Measurements from ENCODE around the gene PEX14. TPM values are rescaled to one million over a fixed set of nuclear protein-coding genes. Genes with fewer than 3 reads are reported as not detected.

The PEX14 gene
- total RNA-seq, 2 donors from 2014 or later: 24.3 to 26.0 TPM

DNA sequence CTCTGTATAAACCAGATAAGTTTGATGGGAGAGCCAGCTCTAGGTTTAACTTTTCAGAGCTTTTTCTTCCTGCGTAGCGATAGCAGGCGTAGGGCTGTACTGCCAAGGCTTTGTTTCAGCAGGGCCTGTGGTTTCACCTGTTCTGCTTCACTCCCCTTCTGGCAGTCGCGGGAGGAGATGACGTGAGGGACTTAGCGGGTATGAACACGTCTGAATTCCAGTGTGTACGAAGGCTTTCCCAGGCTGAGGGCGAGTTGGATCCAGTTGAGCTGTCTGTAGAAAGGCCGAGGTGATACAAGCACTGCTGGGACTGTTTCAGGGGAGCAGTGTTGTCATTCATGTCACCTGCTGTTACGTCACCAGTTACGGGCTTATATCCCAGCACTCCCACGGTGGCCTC is 21.2 kb downstream of the PEX14 start:
- Mint-ChIP-seq H3K27ac (no peak overlapping the region), H3K4me1 (no peaks in the 10 kb centered on the region), H3K27me3 (ENCODE audit: insufficient read depth) (no peaks in the 10 kb centered on the region), H3K36me3 (ENCODE audit: low read depth) (peaks cover 9% of the 10 kb centered on the region), H3K4me3 (no peak overlapping the region), H3K9me3 (no peaks in the 10 kb centered on the region)
- no peaks in the 10 kb centered on the region for H3K9me3 ChIP-seq (ENCODE audit: control insufficient read depth, low read length)
- TF ChIP-seq, protein P1, sequence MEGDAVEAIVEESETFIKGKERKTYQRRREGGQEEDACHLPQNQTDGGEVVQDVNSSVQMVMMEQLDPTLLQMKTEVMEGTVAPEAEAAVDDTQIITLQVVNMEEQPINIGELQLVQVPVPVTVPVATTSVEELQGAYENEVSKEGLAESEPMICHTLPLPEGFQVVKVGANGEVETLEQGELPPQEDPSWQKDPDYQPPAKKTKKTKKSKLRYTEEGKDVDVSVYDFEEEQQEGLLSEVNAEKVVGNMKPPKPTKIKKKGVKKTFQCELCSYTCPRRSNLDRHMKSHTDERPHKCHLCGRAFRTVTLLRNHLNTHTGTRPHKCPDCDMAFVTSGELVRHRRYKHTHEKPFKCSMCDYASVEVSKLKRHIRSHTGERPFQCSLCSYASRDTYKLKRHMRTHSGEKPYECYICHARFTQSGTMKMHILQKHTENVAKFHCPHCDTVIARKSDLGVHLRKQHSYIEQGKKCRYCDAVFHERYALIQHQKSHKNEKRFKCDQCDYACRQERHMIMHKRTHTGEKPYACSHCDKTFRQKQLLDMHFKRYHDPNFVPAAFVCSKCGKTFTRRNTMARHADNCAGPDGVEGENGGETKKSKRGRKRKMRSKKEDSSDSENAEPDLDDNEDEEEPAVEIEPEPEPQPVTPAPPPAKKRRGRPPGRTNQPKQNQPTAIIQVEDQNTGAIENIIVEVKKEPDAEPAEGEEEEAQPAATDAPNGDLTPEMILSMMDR (conservative IDR thresholded peaks at IDR 0.05): no peak
- H3K9ac ChIP-seq (ENCODE audit: extremely low read depth, low read length, poor library complexity, severe bottlenecking): no peak overlapping the region
- WGBS, 2 experiments (ENCODE audit: insufficient coverage in 1 of 2, insufficient read length in 1 of 2): 87 to 91% methylated on average over 11 to 14 of the region's 14 CpGs
- peaks cover 17% of the 10 kb centered on the region for H3K36me3 ChIP-seq (ENCODE audit: control insufficient read depth, insufficient read depth, low read length)
- H3K4me1 ChIP-seq (ENCODE audit: control insufficient read depth, insufficient read depth, low read length): no peaks in the 10 kb centered on the region
- H3K27me3 ChIP-seq (ENCODE audit: control insufficient read depth, insufficient read depth, low read length, poor library complexity, severe bottlenecking): no peaks in the 10 kb centered on the region
- no peak overlapping the region for H3K27ac ChIP-seq (ENCODE audit: low read depth, low read length)
- no peak for DNase-seq
- H3K4me3 ChIP-seq (ENCODE audit: low read length): no peak overlapping the region

DNA sequence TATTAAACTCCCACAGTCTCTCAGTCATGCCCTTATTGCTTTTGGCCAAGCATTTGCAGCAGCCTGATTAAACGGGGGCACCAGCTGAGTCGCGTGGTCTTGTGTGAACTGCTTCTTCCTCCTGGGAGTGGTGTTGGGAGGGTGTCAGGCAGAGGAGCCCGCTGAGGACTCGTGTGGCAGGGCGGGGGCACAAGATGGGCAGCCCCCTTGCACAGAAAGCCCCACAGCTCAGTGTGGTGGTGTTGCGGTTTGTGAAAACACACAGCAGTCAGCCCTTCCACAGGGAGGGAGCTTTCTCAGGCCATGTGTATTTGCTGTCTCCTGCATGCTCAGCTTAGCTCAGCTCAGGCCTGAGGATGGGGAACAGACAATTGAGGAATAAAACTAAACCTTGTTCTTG is 22.4 kb downstream of the PEX14 start:
- H3K27ac Mint-ChIP-seq: no peak overlapping the region
- Histone ChIP-seq H3K27ac (ENCODE audit: low read depth, low read length) (no peak overlapping the region), H3K9ac (ENCODE audit: extremely low read depth, low read length, poor library complexity, severe bottlenecking) (no peak overlapping the region), H3K4me1 (ENCODE audit: control insufficient read depth, insufficient read depth, low read length) (no peaks in the 10 kb centered on the region), H3K4me3 (ENCODE audit: low read length) (no peak overlapping the region), H3K36me3 (ENCODE audit: control insufficient read depth, insufficient read depth, low read length) (peaks cover 17% of the 10 kb centered on the region), H3K27me3 (ENCODE audit: control insufficient read depth, insufficient read depth, low read length, poor library complexity, severe bottlenecking) (no peaks in the 10 kb centered on the region), H3K9me3 (ENCODE audit: control insufficient read depth, low read length) (no peaks in the 10 kb centered on the region)
- DNase-seq: no peak
- peaks cover 9% of the 10 kb centered on the region for H3K36me3 Mint-ChIP-seq (ENCODE audit: low read depth)
- WGBS, 2 experiments (ENCODE audit: insufficient coverage in 1 of 2, insufficient read length in 1 of 2): 93 to 100% methylated on average over 2 to 7 of the region's 7 CpGs
- no peaks in the 10 kb centered on the region for H3K9me3 Mint-ChIP-seq
- no peaks in the 10 kb centered on the region for H3K4me1 Mint-ChIP-seq
- H3K4me3 Mint-ChIP-seq: no peak overlapping the region
- no peaks in the 10 kb centered on the region for H3K27me3 Mint-ChIP-seq (ENCODE audit: insufficient read depth)
- TF ChIP-seq, protein P1 (conservative IDR thresholded peaks at IDR 0.05): no peak

DNA sequence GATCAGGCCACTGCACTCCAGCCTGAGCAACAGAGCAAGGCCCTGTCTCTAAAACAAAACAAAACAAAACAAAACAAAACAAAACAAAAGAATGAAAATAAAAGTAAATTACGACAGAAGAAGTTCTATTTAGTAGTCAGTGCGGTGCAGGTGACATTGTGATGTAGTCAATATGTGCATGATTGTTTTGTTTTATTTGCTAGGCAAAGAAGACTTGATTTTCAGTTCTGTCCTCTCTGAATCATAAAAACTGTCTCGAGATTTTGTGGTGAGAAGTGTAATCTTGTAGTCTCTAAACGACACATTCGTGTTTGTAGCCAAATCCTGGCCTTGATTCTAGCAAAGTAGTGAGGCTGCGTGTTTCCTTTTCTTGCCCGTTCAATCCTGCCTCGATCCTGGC is 23.5 kb downstream of the PEX14 start:
- DNase-seq: no peak
- H3K9me3 ChIP-seq (ENCODE audit: control insufficient read depth, low read length): no peaks in the 10 kb centered on the region
- peaks cover 17% of the 10 kb centered on the region for H3K36me3 ChIP-seq (ENCODE audit: control insufficient read depth, insufficient read depth, low read length)
- no peak overlapping the region for H3K4me3 Mint-ChIP-seq
- H3K9me3 Mint-ChIP-seq: no peaks in the 10 kb centered on the region
- H3K9ac ChIP-seq (ENCODE audit: extremely low read depth, low read length, poor library complexity, severe bottlenecking): no peak overlapping the region
- no peaks in the 10 kb centered on the region for H3K27me3 ChIP-seq (ENCODE audit: control insufficient read depth, insufficient read depth, low read length, poor library complexity, severe bottlenecking)
- H3K4me1 ChIP-seq (ENCODE audit: control insufficient read depth, insufficient read depth, low read length): no peaks in the 10 kb centered on the region
- TF ChIP-seq, protein P1 (conservative IDR thresholded peaks at IDR 0.05): no peak
- no peak overlapping the region for H3K4me3 ChIP-seq (ENCODE audit: low read length)
- no peak overlapping the region for H3K27ac ChIP-seq (ENCODE audit: low read depth, low read length)
- 95% methylated on average over 7 to 8 of the region's 8 CpGs for WGBS, 2 experiments (ENCODE audit: insufficient coverage in 1 of 2, insufficient read length in 1 of 2)
- H3K4me1 Mint-ChIP-seq: no peaks in the 10 kb centered on the region
- no peaks in the 10 kb centered on the region for H3K27me3 Mint-ChIP-seq (ENCODE audit: insufficient read depth)
- peaks cover 9% of the 10 kb centered on the region for H3K36me3 Mint-ChIP-seq (ENCODE audit: low read depth)
- peak overlapping the region; percentile 6 for H3K27ac Mint-ChIP-seq

Data from endodermal cell (in vitro differentiated cells).